Measurements from ENCODE around the gene MAP3K13.

The MAP3K13 gene

DNA sequence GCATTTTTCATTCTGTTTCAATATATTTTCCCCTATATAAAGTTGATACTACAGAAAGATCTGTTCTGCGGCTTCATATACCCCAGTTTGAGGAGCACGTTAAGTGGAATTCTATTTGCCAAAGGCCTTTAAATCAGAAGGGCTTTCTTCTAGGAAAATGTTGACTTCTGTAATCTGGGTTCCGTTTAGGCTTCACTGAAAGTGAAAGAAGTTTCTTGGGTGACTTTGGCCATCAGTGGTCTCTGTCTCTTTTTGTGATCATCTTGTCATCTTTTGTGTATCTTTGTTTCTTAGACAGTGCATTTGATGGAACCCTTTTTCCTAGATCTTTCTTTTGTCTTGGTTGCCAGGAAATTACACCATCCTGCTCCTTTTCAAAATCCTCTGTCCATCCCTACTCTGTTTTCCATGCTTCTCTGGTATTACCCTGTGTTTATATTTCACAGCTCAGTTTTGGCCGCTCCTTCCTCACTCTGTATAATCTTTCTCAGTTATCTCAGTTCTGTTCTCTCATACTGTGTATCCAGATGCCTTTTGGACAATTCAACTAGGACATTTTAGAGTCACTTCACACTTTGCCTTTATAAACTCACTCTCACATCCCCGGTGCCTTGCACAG is 40.7 kb upstream of the MAP3K13 start:
- no peak for DNase-seq (ENCODE audit: low read depth, low spot score)
- no peaks in the 10 kb centered on the region for H3K36me3 ChIP-seq (ENCODE audit: insufficient read depth, insufficient read length, low read length)
- H3K9ac ChIP-seq (ENCODE audit: insufficient read length, low read depth), result no peak overlapping the region
- no peaks in the 10 kb centered on the region for H3K4me1 ChIP-seq (ENCODE audit: insufficient read depth, insufficient read length)
- no peaks in the 10 kb centered on the region for H3K9me3 ChIP-seq (ENCODE audit: insufficient read depth, low read length)
- TF ChIP-seq YY1 (IDR thresholded peaks at IDR 0.05; ENCODE audit: insufficient read depth, insufficient read length) (no peak), SUZ12 (IDR thresholded peaks at IDR 0.05; ENCODE audit: extremely low read depth, insufficient read depth, insufficient read length) (no peak), ZNF274 (IDR thresholded peaks at IDR 0.05; ENCODE audit: low read depth, low read length) (no peak)
- H3K4me3 ChIP-seq (ENCODE audit: insufficient read length, low read depth), result no peak overlapping the region
- H3K27me3 ChIP-seq (ENCODE audit: insufficient read depth, insufficient read length), result peaks cover 21% of the 10 kb centered on the region

DNA sequence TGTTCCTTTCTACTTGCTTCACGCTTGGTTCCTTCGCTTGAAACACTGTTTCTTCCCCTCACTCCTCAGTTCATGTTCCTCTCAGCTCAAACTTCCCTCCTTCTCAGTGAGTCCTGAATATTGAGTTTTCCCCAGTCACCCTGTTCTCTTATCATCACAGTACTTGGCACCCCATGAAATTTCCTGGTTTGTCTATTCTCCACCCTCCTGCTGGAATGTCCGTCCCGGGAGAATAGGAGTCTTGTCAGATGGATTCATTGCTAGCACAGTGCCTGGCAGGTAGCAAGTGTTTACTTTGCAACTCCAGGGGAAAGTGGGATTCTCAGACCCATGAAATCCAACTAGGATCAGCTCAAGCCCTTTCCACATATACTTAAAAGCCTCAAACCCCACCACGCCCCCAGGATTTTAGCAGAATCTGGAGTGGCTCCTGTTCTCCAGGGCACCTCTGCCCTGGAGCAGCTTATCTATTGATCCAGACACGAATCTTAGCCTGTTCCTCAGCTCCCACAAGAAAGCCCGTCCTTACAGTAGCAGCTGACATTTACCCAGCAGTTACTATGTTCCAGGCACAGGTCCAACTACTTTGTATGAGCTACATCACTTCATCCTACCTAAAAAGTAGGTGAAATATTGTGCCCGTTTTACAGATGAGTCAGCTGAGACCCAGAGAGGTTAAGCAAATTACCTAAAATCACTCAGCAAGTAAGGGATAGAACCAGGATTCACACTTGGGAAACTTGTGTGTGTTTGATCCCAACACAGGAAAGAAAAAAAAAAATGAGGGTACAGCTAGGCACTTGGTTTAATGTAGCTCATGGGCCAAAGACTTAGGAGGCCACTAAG is 36.8 kb upstream of the MAP3K13 start:
- Histone ChIP-seq H3K9ac (ENCODE audit: insufficient read length, low read depth) (no peak overlapping the region), H3K9me3 (ENCODE audit: insufficient read depth, low read length) (no peaks in the 10 kb centered on the region), H3K36me3 (ENCODE audit: insufficient read depth, insufficient read length, low read length) (no peaks in the 10 kb centered on the region), H3K27me3 (ENCODE audit: insufficient read depth, insufficient read length) (peaks cover 46% of the 10 kb centered on the region), H3K4me1 (ENCODE audit: insufficient read depth, insufficient read length) (peaks cover 4% of the 10 kb centered on the region), H3K4me3 (ENCODE audit: insufficient read length, low read depth) (no peak overlapping the region)
- TF ChIP-seq ZNF274 (IDR thresholded peaks at IDR 0.05; ENCODE audit: low read depth, low read length) (no peak), SUZ12 (IDR thresholded peaks at IDR 0.05; ENCODE audit: extremely low read depth, insufficient read depth, insufficient read length) (no peak), YY1 (IDR thresholded peaks at IDR 0.05; ENCODE audit: insufficient read depth, insufficient read length) (no peak)
- no peak for DNase-seq (ENCODE audit: low read depth, low spot score)

DNA sequence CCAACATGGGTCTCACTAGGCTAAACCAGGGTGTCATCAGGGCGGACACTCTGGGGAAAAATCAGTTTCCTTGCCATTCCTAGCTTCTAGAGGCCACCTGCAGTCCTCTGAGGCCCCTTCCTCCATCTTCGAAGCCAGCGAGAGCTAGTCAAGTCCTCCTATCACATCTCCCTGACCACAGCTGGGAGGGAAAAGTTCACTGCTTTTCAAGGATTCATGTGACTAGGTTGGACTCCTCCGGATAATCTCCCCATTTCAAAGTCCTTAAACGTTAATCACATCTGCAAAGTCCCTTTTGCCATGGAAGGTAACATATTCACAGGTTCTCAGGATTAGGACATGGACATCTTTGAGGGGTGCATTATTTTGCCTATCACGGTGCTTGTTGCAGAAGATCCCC is 35.9 kb upstream of the MAP3K13 start:
- DNase-seq (ENCODE audit: low read depth, low spot score), result no peak
- Histone ChIP-seq H3K9me3 (ENCODE audit: insufficient read depth, low read length) (no peaks in the 10 kb centered on the region), H3K4me3 (ENCODE audit: insufficient read length, low read depth) (no peak overlapping the region), H3K9ac (ENCODE audit: insufficient read length, low read depth) (no peak overlapping the region), H3K4me1 (ENCODE audit: insufficient read depth, insufficient read length) (peaks cover 4% of the 10 kb centered on the region), H3K36me3 (ENCODE audit: insufficient read depth, insufficient read length, low read length) (no peaks in the 10 kb centered on the region), H3K27me3 (ENCODE audit: insufficient read depth, insufficient read length) (peaks cover 53% of the 10 kb centered on the region)
- TF ChIP-seq SUZ12 (IDR thresholded peaks at IDR 0.05; ENCODE audit: extremely low read depth, insufficient read depth, insufficient read length) (no peak), ZNF274 (IDR thresholded peaks at IDR 0.05; ENCODE audit: low read depth, low read length) (no peak), YY1 (IDR thresholded peaks at IDR 0.05; ENCODE audit: insufficient read depth, insufficient read length) (no peak)

DNA sequence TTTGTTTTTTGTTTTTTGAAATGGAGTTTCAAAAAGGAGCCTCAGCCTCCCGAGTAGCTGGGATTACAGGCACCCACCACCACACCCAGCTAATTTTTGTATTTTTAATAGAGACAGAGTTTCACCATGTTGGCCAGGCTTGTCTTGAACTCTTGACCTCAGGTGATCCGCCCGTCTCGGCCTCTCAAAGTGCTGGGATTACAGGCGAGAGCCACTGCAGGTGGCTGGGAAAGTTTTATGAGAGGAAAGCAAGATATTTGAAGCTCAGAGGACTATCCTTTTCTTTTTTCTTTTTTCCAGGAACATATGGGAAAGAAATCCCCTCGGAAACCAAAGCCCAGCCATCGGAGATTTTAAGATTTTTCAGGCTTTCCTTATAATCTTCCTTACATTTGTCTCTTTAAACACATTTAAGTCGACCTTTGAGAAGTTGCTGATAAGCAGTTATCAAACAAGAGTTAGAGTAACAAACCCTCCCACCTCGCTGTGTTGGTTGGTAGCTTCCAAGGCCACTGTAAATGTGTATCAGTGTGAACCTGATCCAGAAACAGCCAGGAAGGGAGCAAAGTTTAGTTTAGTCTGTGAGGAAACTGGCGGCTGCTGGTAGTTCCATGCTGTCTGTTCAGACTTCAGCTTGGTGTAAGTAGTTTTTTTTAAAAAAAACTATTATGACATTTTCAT is 34.5 kb upstream of the MAP3K13 start:
- TF ChIP-seq ZNF274 (IDR thresholded peaks at IDR 0.05; ENCODE audit: low read depth, low read length) (no peak), SUZ12 (IDR thresholded peaks at IDR 0.05; ENCODE audit: extremely low read depth, insufficient read depth, insufficient read length) (no peak), YY1 (IDR thresholded peaks at IDR 0.05; ENCODE audit: insufficient read depth, insufficient read length) (no peak)
- no peaks in the 10 kb centered on the region for H3K9me3 ChIP-seq (ENCODE audit: insufficient read depth, low read length)
- H3K36me3 ChIP-seq (ENCODE audit: insufficient read depth, insufficient read length, low read length), result no peaks in the 10 kb centered on the region
- DNase-seq (ENCODE audit: low read depth, low spot score), result no peak
- H3K4me3 ChIP-seq (ENCODE audit: insufficient read length, low read depth), result no peak overlapping the region
- H3K27me3 ChIP-seq (ENCODE audit: insufficient read depth, insufficient read length), result peaks cover 67% of the 10 kb centered on the region
- H3K4me1 ChIP-seq (ENCODE audit: insufficient read depth, insufficient read length), result peaks cover 4% of the 10 kb centered on the region
- no peak overlapping the region for H3K9ac ChIP-seq (ENCODE audit: insufficient read length, low read depth)

DNA sequence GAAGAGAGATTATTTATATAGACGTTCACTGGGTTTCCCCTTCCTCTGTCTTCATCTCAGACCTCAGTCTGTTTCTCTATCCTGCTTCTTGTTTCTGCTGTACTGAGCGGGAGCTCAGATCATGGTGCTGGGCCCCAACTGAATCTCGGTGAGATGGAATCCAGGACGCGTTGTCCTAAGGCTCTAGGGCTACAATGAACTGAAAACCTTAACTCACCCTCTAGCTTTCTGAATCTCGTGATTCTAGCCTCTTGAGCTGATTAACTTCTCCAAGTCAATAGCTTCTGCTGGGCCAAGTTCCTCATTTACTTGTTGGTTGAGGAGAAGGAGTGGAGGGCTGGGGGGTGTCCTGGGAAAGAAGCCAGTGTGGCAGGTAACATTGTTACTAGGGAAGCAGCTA is 32.7 kb upstream of the MAP3K13 start:
- Histone ChIP-seq H3K36me3 (ENCODE audit: insufficient read depth, insufficient read length, low read length) (no peaks in the 10 kb centered on the region), H3K27me3 (ENCODE audit: insufficient read depth, insufficient read length) (peaks cover 67% of the 10 kb centered on the region), H3K9me3 (ENCODE audit: insufficient read depth, low read length) (no peaks in the 10 kb centered on the region), H3K4me1 (ENCODE audit: insufficient read depth, insufficient read length) (peaks cover 4% of the 10 kb centered on the region), H3K4me3 (ENCODE audit: insufficient read length, low read depth) (no peak overlapping the region), H3K9ac (ENCODE audit: insufficient read length, low read depth) (no peak overlapping the region)
- TF ChIP-seq YY1 (IDR thresholded peaks at IDR 0.05; ENCODE audit: insufficient read depth, insufficient read length), result no peak
- no peak for TF ChIP-seq SUZ12 (IDR thresholded peaks at IDR 0.05; ENCODE audit: extremely low read depth, insufficient read depth, insufficient read length)
- TF ChIP-seq ZNF274 (IDR thresholded peaks at IDR 0.05; ENCODE audit: low read depth, low read length), result no peak
- no peak for DNase-seq (ENCODE audit: low read depth, low spot score)

DNA sequence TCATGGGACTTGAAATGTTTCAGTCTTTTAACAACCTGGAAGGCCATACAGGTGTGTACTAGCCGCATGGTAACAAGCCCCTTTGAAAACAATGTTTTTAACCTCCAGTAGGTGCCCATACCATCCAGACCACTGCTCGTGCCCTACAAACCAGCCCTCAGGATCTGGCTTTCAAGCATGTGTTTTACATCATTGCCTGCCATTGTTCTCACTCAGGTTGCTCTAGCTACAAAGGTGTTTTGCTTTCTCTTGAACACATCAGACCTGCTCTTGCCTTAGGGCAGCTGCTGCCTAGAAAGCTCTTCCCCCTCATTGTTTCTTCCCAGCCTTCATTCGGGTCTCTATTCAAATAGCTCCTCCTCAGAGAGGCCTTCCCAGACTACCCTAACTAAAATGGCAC is 32.3 kb upstream of the MAP3K13 start:
- no peaks in the 10 kb centered on the region for H3K9me3 ChIP-seq (ENCODE audit: insufficient read depth, low read length)
- H3K4me3 ChIP-seq (ENCODE audit: insufficient read length, low read depth), result no peak overlapping the region
- H3K36me3 ChIP-seq (ENCODE audit: insufficient read depth, insufficient read length, low read length), result no peaks in the 10 kb centered on the region
- peaks cover 4% of the 10 kb centered on the region for H3K4me1 ChIP-seq (ENCODE audit: insufficient read depth, insufficient read length)
- peaks cover 63% of the 10 kb centered on the region for H3K27me3 ChIP-seq (ENCODE audit: insufficient read depth, insufficient read length)
- no peak overlapping the region for H3K9ac ChIP-seq (ENCODE audit: insufficient read length, low read depth)
- TF ChIP-seq YY1 (IDR thresholded peaks at IDR 0.05; ENCODE audit: insufficient read depth, insufficient read length) (no peak), ZNF274 (IDR thresholded peaks at IDR 0.05; ENCODE audit: low read depth, low read length) (no peak), SUZ12 (IDR thresholded peaks at IDR 0.05; ENCODE audit: extremely low read depth, insufficient read depth, insufficient read length) (no peak)
- DNase-seq (ENCODE audit: low read depth, low spot score), result peak; percentile 30
